ENCODE data around the gene LRRK1.

GRCh38 chr15:101101676-101102075, 182.5 kb downstream of the LRRK1 start:
- no peak for TF ChIP-seq CTCF (IDR thresholded peaks at IDR 0.05; ENCODE audit: low read depth, low read length)
- no peak for TF ChIP-seq EZH2phosphoT487 (IDR thresholded peaks at IDR 0.05; ENCODE audit: low read depth)

Data from OCI-LY3 (cell line).